ENCODE measurements around the gene RBCK1. TPM values are rescaled to one million over a fixed set of nuclear protein-coding genes. Genes with fewer than 3 reads are reported as not detected.

RBCK1 gene
- polyA plus RNA-seq, 3 donors, result 66.8 to 110 (median 70.8) TPM

DNA sequence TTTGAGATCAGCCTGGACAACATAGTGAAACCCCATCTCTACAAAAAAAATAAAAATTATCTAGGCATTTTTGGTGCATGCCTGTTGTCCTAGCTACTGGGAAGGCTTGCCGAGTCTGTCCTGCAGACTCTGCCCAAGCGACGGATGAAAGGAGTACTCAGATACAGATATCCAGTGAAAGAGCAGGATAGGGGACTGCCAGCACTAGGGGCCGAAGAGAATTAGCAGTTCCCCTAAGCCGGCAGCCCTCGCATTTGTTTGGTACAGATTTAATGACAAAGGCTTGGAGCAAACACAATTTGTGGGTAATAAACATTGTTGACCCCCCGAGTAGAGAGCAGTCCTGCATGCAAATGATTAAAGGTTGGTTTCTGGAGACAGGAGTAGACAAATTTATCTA lies 59.7 kb downstream of the RBCK1 start:
- Histone ChIP-seq H3K27ac (ENCODE audit: low read depth in 1 of 2, low read length in 2 of 2) (no peak overlapping the region), H3K4me1 (ENCODE audit: control insufficient read depth in 1 of 2, insufficient read depth in 2 of 2, low read length in 2 of 2) (peaks cover 5% of the 10 kb centered on the region in 2 donors), H3K36me3 (replicated peaks in 1 of 2; ENCODE audit: control insufficient read depth in 1 of 2, insufficient read depth in 2 of 2, low read length in 2 of 2) (no peaks in the 10 kb centered on the region), H3K27me3 (ENCODE audit: control insufficient read depth in 2 of 2, insufficient read depth in 2 of 2, low read length in 2 of 2) (no peaks in the 10 kb centered on the region), H3K4me2 (replicated peaks; ENCODE audit: extremely low read depth, low read length, poor library complexity, severe bottlenecking) (no peak overlapping the region), H3K9me3 (replicated peaks in 1 of 2; ENCODE audit: control insufficient read depth in 1 of 2, insufficient read depth in 1 of 2, low read length in 2 of 2) (peaks cover 11 to 16% of the 10 kb centered on the region in 2 donors), H3K79me2 (ENCODE audit: insufficient read depth, low read length) (no peaks in the 10 kb centered on the region), H4K20me1 (ENCODE audit: insufficient read depth, low read length) (no peaks in the 10 kb centered on the region), H3K9ac (ENCODE audit: insufficient read depth, low read length, poor library complexity, severe bottlenecking) (no peak overlapping the region), H2AFZ (ENCODE audit: insufficient read depth, low read depth, low read length, poor library complexity, severe bottlenecking) (no peak overlapping the region), H3K4me3 (replicated peaks in 1 of 3; ENCODE audit: low read depth in 2 of 3, low read length in 3 of 3) (no peak overlapping the region)
- H3K27me3 Mint-ChIP-seq (ENCODE audit: low read depth in 3 of 3), result peaks cover 0 to 7% (median 5%) of the 10 kb centered on the region in 3 donors
- peaks cover 5% of the 10 kb centered on the region for H3K4me1 Mint-ChIP-seq
- H3K36me3 Mint-ChIP-seq, result no peaks in the 10 kb centered on the region
- no peak overlapping the region for H3K4me3 Mint-ChIP-seq
- 94% methylated on average over 6 of the region's 7 CpGs for WGBS (ENCODE audit: insufficient coverage)
- intact Hi-C loops (cut with micrococcal nuclease), result no loop called here
- no peak overlapping the region for H3K27ac Mint-ChIP-seq
- H3K9me3 Mint-ChIP-seq, result peaks cover 22 to 44% (median 31%) of the 10 kb centered on the region in 7 donors
- TF ChIP-seq, protein P1, sequence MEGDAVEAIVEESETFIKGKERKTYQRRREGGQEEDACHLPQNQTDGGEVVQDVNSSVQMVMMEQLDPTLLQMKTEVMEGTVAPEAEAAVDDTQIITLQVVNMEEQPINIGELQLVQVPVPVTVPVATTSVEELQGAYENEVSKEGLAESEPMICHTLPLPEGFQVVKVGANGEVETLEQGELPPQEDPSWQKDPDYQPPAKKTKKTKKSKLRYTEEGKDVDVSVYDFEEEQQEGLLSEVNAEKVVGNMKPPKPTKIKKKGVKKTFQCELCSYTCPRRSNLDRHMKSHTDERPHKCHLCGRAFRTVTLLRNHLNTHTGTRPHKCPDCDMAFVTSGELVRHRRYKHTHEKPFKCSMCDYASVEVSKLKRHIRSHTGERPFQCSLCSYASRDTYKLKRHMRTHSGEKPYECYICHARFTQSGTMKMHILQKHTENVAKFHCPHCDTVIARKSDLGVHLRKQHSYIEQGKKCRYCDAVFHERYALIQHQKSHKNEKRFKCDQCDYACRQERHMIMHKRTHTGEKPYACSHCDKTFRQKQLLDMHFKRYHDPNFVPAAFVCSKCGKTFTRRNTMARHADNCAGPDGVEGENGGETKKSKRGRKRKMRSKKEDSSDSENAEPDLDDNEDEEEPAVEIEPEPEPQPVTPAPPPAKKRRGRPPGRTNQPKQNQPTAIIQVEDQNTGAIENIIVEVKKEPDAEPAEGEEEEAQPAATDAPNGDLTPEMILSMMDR (IDR thresholded peaks at IDR 0.05), result no peak
- DNase-seq, result no peak

DNA sequence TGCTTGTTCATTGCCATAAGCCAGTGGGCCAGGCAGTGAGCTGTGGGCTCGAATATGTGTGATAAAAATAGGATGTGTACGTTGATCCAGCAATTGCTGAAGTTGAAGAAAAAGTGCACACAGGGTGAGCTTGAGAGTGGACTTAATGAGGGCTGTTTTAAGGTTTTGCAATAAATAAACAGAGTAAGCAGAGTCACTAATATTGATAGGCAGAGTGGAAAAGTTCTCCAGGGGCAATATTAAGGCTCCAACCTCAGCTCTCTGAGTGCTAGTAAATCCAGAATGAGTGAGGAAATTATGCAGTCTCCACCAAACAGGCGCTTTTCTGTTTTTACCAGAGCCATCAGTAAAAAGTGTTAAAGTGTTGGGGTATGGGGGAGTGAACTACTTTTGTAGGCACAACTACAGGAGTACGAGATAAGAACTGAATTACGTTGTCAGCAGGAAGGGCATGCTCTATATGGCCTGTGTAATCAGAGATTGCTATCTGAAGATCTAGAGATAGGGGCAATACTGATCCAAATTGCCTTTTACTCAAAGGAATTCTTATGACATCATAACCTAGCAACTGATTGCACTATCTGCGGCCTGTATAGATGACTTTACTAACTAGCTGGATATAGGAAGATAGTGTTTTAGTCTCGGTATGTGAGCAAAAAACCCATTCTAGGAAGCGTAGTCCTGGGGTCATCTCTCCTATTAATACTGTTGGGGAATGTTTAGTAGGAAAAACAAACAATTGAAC lies 61.8 kb downstream of the RBCK1 start:
- intact Hi-C loops (cut with micrococcal nuclease), result no loop called here
- H3K27ac ChIP-seq (ENCODE audit: low read depth in 1 of 2, low read length in 2 of 2), result no peak overlapping the region
- H3K36me3 ChIP-seq (replicated peaks in 1 of 2; ENCODE audit: control insufficient read depth in 1 of 2, insufficient read depth in 2 of 2, low read length in 2 of 2), result peaks cover 0 to 6% of the 10 kb centered on the region in 2 donors
- no peak overlapping the region for H2AFZ ChIP-seq (ENCODE audit: insufficient read depth, low read depth, low read length, poor library complexity, severe bottlenecking)
- no peaks in the 10 kb centered on the region for H3K79me2 ChIP-seq (ENCODE audit: insufficient read depth, low read length)
- H3K9ac ChIP-seq (ENCODE audit: insufficient read depth, low read length, poor library complexity, severe bottlenecking), result no peak overlapping the region
- H3K4me2 ChIP-seq (replicated peaks; ENCODE audit: extremely low read depth, low read length, poor library complexity, severe bottlenecking), result no peak overlapping the region
- no peak for DNase-seq
- H3K4me1 ChIP-seq (ENCODE audit: control insufficient read depth in 1 of 2, insufficient read depth in 2 of 2, low read length in 2 of 2), result no peaks in the 10 kb centered on the region
- TF ChIP-seq, protein P1 (IDR thresholded peaks at IDR 0.05), result no peak
- H3K27ac Mint-ChIP-seq, result no peak overlapping the region
- peaks cover 11 to 16% of the 10 kb centered on the region in 2 donors for H3K9me3 ChIP-seq (replicated peaks in 1 of 2; ENCODE audit: control insufficient read depth in 1 of 2, insufficient read depth in 1 of 2, low read length in 2 of 2)
- H4K20me1 ChIP-seq (ENCODE audit: insufficient read depth, low read length), result no peaks in the 10 kb centered on the region
- H3K4me3 ChIP-seq (replicated peaks in 1 of 3; ENCODE audit: low read depth in 2 of 3, low read length in 3 of 3), result no peak overlapping the region
- no peaks in the 10 kb centered on the region for H3K27me3 ChIP-seq (ENCODE audit: control insufficient read depth in 2 of 2, insufficient read depth in 2 of 2, low read length in 2 of 2)
- peaks cover 0 to 7% (median 0%) of the 10 kb centered on the region in 3 donors for H3K27me3 Mint-ChIP-seq (ENCODE audit: low read depth in 3 of 3)
- H3K4me1 Mint-ChIP-seq, result no peaks in the 10 kb centered on the region
- peaks cover 6% of the 10 kb centered on the region in 2 donors for H3K36me3 Mint-ChIP-seq
- peaks cover 22 to 46% (median 33%) of the 10 kb centered on the region in 7 donors for H3K9me3 Mint-ChIP-seq
- H3K4me3 Mint-ChIP-seq, result no peak overlapping the region
- WGBS (ENCODE audit: insufficient coverage), result 83% methylated on average over 2 of the region's 8 CpGs

Measured in CD14-positive monocyte (primary cell).